Astrocyte (in vitro differentiated cells and primary cell): ENCODE results near the gene CNTNAP1.

Source experiments
- EZH2 ChIP-seq: IDR thresholded peaks from 2 replicates; pipeline ENCODE4 v1.6.1; 2012; ENCODE audit warnings: mild to moderate bottlenecking, low read length, inconsistent platforms; ENCODE audit not compliant: insufficient read depth
- TF ChIP-seq, protein P1 (sequence below): IDR thresholded peaks from 2 replicates; pipeline ENCODE4 v1.5.1; 2011; ENCODE audit warnings: low read depth, mild to moderate bottlenecking, inconsistent platforms, low read length, moderate library complexity; ENCODE audit not compliant: insufficient read depth

DNA sequence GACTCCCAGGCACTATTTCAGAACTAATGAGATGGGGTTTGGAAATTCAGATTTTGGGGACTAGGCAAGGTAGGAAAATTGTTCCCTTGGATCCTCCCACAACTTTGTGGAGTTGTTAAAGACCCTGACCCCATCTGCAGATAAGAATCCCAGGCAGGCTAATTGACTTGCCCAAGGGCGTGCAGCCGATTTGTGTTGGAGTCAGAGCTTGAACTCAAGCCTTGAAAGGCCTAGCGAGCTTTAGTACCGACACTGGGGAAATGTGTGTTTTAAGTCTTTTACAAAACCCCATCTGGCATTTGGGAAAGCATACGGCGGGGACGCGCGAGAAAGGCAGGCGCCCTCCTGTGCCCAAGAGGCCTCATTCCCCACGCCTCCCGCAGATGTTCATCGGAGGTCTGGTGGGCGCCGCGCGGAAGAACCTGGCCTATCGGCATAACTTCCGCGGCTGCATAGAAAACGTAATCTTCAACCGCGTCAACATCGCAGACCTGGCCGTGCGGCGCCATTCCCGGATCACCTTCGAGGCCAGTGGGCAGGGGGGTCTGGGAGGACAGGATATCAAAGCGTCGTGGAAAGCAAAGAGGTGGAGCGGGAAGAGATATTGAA lies 4.3 kb downstream of the CNTNAP1 start:
- TF ChIP-seq, protein P1, sequence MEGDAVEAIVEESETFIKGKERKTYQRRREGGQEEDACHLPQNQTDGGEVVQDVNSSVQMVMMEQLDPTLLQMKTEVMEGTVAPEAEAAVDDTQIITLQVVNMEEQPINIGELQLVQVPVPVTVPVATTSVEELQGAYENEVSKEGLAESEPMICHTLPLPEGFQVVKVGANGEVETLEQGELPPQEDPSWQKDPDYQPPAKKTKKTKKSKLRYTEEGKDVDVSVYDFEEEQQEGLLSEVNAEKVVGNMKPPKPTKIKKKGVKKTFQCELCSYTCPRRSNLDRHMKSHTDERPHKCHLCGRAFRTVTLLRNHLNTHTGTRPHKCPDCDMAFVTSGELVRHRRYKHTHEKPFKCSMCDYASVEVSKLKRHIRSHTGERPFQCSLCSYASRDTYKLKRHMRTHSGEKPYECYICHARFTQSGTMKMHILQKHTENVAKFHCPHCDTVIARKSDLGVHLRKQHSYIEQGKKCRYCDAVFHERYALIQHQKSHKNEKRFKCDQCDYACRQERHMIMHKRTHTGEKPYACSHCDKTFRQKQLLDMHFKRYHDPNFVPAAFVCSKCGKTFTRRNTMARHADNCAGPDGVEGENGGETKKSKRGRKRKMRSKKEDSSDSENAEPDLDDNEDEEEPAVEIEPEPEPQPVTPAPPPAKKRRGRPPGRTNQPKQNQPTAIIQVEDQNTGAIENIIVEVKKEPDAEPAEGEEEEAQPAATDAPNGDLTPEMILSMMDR, result no peak
- peak; percentile 13 for TF ChIP-seq EZH2
